Astrocyte of the spinal cord (primary cell): ENCODE measurements around the gene HLA-DRA.
"Not testable (repeated sequence)": the region's sequence is repeated elsewhere in the genome, so short reads cannot be mapped to it uniquely, and the experiment has no call there.

Experiments used
- DNase-seq: peaks from one replicate; pipeline ENCODE4 v3.0.0; 2011; ENCODE audit warnings: low read depth, low spot score
- H3K4me3 ChIP-seq: 2 replicates; pipeline ENCODE4 v1.5.1; 2011; ENCODE audit warnings: low read depth, mild to moderate bottlenecking, low read length, moderate library complexity
- in situ Hi-C: cut with HindIII; loops from 2 replicates; pipeline ENCODE4 v1.10.0; 2017; ENCODE audit warnings: low sequenced_read_pairs
- TF ChIP-seq, protein P1 (sequence below): IDR thresholded peaks from 2 replicates; pipeline ENCODE4 v1.5.1; 2012; ENCODE audit warnings: low read depth, mild to moderate bottlenecking, low read length, inconsistent platforms

HLA-DRA gene

DNA sequence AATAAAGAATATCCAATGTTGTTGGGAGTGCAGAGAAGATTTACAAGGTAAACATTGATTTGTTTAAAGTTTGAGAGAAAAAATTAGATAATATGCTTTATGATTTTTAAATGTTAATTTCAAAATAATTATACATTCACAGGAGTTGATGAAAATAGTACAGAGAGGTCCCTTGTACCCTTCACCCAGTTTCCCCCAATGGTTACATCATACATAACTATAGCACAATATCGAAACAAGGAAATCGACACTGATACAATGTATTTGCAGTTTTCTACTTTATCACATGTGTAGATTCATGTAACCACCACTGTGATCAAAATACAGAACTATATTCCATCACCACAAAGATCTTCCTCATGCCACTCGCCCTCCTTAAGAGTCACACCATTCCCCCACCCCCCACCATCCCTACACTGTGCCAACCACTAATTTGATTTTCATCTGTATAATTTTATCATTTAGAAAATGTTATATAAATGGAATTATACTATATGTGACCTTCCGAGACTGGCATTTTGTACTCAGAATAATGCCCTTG, 11.7 kb upstream of the HLA-DRA start:
- DNase-seq, result no peak
- in situ Hi-C loops, result no loop called here
- TF ChIP-seq, protein P1, sequence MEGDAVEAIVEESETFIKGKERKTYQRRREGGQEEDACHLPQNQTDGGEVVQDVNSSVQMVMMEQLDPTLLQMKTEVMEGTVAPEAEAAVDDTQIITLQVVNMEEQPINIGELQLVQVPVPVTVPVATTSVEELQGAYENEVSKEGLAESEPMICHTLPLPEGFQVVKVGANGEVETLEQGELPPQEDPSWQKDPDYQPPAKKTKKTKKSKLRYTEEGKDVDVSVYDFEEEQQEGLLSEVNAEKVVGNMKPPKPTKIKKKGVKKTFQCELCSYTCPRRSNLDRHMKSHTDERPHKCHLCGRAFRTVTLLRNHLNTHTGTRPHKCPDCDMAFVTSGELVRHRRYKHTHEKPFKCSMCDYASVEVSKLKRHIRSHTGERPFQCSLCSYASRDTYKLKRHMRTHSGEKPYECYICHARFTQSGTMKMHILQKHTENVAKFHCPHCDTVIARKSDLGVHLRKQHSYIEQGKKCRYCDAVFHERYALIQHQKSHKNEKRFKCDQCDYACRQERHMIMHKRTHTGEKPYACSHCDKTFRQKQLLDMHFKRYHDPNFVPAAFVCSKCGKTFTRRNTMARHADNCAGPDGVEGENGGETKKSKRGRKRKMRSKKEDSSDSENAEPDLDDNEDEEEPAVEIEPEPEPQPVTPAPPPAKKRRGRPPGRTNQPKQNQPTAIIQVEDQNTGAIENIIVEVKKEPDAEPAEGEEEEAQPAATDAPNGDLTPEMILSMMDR, result no peak
- no peak overlapping the region for H3K4me3 ChIP-seq

DNA sequence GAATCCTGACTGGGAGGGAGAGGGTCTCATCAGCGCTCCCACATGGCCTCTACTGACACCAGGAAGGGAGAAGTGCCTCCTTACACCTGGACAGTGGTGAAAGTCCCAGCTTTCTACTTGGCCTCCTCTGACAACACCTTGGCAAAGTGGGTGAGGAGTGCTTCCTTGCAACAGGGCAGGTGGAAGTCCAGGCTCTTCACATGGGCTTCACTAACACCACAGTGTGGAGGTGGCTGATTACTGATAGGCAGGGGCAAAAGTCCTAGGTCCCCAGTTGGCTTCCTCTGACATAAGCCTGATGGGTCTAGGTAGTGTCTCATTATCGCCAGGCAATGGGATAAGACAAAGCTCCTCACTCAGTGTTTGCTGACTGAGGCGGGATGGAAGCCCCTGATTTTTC, 9.5 kb upstream of the HLA-DRA start:
- H3K4me3 ChIP-seq, result no peak overlapping the region
- no peak for DNase-seq
- TF ChIP-seq, protein P1, result no peak
- in situ Hi-C loops, result no loop called here

DNA sequence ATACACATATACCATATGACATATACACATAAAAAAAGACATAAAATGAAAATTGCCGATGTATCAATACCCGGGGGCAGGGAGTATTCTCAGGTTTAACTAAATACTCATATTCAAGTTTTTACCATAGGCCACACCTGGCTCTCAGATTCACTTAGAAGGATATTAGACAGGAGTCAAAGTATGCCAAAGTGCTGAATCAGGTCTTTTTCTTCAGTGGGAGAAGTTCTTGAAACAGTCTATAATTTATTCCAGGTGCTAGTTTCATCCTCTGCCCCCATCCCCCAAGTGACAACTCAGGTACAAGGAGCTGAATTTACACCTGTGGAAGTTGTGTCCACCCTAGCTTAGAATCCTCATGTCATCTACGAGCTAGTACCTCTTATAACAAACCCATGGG, 8.5 kb upstream of the HLA-DRA start:
- H3K4me3 ChIP-seq, result no peak overlapping the region
- DNase-seq, result no peak
- in situ Hi-C loops, result no loop called here

DNA sequence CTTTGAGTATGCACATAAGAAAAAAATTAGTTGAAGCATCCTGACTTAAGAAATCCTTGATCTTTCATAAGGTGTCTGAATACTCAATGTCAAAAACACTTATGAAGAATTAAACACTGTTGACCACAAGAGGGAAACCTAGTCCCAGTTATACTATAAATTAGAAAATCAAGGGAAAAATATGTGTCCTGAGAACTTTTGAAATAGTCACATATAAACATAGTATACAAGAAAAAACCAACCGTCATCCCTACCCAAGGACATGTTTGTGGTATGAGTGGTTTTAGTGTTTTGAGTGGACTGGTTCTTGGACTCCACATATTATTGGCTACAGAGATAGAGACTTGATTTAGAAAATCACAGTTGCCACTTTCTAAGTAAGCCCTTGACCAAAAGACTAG, 7.6 kb upstream of the HLA-DRA start:
- H3K4me3 ChIP-seq, result no peak overlapping the region
- in situ Hi-C loops, result no loop called here
- TF ChIP-seq, protein P1, result peak; percentile 26
- peak; percentile 41 for DNase-seq

More for the DNA sequence above, 8.5 kb upstream of the HLA-DRA start:
- TF ChIP-seq, protein P1, result no peak

DNA sequence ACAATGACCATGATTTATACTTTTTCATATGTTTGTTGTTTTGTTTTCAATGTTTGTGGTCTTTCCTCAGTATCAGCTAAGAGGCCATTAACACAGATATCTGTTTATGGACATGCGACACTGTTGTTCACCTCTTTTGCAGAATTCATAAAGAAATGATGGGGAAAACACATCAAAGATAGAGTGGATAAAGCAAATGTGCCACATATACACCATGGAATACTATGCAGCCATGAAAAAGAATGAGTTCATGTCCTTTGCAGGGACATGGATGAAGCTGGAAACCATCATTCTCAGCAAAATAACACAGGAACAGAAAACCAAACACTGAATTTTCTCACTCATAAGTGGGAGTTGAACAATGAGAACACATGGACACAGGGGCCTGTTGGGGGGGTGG, 5.7 kb upstream of the HLA-DRA start:
- DNase-seq, H3K4me3 ChIP-seq, in situ Hi-C loops: not testable (repeated sequence)

DNA sequence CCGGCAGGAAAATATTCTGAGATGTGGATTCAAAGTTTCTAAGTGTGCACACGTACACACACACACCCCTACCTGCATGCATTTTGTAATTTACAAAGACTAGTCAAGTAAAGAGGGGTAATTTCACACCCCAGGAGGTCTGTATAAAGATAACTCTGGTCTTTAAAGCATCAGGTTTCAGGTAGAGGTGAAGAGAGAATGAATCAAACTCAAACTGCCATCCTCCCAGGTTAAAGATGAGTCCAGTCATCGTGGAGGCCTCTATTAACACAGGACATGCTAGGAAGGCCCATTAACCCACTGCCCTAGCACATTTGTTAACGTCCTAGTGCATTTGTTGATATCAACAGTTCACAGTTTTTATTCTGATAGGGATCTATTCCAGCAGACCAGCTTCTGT, 3.5 kb upstream of the HLA-DRA start:
- no peak for DNase-seq
- no peak overlapping the region for H3K4me3 ChIP-seq
- in situ Hi-C loops, result no loop called here
- TF ChIP-seq, protein P1, result no peak

DNA sequence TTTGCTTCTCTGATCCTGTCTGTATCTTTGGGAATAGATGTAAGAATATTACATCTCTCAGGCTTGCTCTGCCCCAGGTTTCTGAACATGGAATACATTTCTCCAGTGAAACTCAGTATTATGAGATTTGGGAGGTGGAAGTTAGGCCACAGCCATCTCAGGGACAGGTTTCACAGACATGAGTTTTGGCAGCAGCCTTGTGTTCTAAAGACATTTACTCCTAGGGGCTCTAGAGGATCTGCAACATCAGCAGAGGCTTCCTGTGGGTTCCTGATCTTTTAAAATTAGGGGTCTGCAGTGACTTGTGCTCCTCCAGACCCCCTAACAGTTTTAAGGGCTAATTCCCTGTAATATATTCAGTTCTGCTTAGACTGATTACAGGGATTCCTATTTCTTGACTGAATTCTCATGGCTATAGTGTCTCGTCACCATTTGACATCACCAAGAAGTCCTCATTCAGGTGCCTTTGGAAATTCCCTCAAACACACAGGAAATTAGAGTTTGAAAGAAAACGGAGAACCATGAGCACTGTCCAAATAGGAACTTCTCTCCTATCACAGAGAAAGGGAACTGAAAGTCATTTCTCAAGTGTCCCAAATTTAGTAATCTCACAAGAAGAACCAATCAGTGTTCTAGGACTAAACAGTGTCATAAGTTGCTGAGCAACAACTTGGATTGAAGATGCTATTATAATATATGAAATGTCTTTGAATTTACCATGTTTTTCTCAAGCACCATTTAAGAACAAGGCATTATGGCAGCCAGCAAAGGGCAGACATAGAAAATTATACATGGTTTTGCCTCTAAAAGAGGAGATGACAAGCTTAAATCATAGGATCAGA, 2.5 kb upstream of the HLA-DRA start:
- DNase-seq, result no peak
- in situ Hi-C loops, result no loop called here
- no peak overlapping the region for H3K4me3 ChIP-seq
- TF ChIP-seq, protein P1, result no peak
